Myocyte (in vitro differentiated cells): ENCODE results near the gene UBAP1L. TPM values are rescaled to one million over a fixed set of nuclear protein-coding genes. Genes with fewer than 3 reads are reported as not detected.
A peak's percentile ranks its signal among the peaks of the same experiment; 100 is the strongest.
"Not testable (repeated sequence)": the region's sequence is repeated elsewhere in the genome, so short reads cannot be mapped to it uniquely, and the experiment has no call there.

Source experiments
- DNase-seq: peaks from one replicate; pipeline ENCODE4 v3.0.0-alpha.2; 2012; ENCODE audit warnings: low read depth
- total RNA-seq: library from RNA; depleted of rRNA; stranded (reverse); fragments of >200 nt; gene quantifications from 2 replicates; pipeline ENCODE4 v1.2.3, GENCODE V29; 2014

Gene UBAP1L
- total RNA-seq, 1 donor from 2014 or later, result 1.6 TPM

DNA sequence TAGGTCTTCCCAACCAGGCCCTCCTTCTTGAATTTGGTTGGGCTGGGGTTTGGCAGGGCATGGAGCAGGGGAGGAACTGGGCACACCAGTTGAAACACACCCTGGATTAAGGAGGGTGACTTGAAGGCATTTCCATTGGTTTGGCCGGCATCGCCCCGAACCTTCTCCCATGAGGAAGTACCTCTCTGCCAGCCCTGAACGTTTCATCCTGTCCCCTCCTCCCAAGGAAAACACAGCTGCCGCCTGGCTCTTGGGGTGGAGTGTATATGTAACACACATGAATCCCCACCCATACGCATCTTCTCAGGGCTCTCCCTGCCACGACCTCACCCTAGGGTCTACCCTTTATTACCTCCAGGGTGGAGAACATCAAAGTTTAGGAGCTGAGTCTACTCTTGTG lies 14.6 kb downstream of the UBAP1L start:
- no peak for DNase-seq

DNA sequence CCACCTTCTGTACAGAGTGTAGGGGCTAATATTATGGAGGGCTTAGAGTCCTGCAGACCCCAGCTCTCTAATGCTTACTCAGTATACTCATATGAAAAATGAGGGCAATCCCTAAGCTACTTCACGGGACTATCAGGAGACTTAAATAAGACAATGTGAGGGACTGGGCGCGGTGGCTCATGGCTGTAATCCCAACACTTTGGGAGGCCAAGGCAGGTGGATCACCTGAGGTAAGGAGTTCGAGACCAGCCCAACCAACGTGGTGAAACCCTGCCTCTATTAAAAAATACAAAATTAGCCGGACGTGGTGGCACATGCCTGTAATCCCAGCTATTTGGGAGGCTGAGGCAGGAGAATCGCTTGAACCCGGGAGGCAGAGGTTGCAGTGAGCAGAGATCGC lies 15.2 kb downstream of the UBAP1L start:
- DNase-seq, result not testable (repeated sequence)

DNA sequence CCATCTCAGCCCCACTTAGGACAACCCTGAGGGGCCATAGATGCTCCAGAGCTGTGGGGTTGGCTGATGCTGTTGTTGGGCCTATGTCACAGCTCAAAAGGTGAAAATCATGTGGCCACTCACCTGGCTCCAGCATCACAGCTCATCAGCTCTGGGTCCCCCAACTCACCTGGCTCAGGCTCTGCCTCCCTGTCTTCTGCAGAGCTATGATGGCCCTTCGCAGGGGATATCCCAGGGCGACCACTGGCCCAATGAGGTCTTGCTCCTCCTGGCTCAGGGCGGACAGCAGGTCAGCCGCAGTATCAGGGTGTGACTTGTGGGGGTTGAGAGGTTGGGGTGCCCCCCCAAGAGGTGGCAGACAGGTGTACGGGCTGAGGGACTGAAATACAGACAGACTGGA lies 15.7 kb downstream of the UBAP1L start:
- no peak for DNase-seq

DNA sequence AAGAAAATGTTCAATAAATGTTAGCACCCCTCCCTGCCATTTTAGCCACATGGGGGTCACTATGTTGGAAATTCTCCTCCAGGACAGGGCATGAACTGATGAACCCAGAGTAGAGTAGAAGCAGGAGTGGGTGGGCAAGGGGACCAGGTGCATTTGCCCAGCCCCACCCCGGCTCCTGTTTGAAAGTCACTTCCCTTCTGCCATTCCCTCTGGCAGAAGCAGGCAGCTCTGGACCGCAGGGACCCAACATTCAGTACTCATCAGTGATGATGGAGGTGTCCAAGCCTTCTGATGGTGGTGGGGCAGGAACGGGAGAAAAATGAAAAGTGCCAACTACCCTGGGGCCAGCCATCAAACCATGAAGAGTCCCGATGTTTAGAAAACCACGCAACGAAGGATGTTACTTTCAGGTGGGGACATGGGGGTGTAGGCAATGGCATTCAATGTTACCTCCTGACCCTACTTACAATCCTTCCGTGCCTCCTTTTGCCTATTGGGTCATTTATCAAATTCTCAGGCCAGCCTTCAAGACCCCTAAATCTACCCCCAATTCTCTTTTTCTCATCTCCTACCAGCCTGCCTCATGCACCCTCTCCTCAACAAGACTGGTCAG lies 17.2 kb downstream of the UBAP1L start:
- DNase-seq, result no peak

DNA sequence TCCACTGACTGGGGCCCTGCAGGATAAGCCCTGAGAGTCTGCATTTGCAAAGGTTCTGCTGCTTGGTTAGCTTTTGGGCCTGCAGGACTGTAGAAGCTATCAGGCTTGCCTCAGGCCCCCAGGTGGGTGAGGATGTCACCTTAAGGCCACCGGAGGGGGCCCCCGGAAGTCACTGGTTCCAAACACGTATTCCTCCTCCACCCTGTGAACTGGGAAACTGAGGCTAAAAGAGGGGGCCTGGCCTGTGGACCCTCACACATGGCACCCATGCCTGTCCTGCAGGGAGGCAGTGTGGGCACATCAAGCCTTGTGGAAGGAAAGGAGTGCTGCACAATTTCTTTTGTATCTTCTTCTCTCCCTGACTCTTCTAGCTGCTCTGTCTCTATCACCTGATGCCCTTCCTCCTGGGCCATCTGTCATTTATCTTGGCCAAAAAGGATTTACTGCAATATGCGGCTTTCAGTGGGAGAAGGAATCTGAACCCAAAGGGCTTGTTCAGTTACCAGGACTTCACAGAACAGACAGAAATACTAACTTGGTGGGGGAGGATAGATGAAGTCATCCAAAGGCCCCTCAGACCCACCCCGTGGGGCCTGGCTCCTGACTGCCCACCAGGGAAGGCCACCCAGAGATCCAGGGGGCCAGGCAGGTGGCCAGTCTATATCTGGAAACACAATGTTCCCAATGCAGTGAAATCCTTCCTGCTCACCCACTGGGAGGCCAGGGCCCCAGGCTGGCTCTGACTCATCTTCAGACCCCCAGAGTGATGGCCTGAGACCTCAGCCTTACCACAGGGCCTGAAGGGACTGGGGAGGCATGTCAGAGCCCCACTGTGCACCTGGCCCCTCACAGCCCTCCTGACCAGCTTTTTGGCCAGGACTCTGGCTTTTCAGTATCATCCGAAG lies 18.3 kb downstream of the UBAP1L start:
- DNase-seq, result peak; percentile 7

DNA sequence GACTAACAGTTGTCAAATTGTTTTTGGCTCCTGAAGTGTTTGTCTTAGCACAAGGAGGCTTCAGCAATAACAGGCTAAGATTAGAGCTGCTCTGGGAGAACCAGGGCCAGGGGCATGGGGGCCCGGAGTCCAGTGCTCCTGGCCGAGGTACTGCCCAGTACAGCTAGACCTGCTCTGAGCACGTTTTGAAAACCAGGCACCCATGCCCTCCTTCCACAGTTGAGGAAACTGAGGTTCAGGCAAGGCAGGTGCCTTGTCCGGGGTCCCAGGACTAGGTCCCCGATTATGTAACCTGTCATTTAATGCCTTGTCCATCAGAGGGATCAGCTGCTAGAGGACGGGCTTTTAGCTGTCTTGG lies 19.3 kb downstream of the UBAP1L start:
- DNase-seq, result no peak

DNA sequence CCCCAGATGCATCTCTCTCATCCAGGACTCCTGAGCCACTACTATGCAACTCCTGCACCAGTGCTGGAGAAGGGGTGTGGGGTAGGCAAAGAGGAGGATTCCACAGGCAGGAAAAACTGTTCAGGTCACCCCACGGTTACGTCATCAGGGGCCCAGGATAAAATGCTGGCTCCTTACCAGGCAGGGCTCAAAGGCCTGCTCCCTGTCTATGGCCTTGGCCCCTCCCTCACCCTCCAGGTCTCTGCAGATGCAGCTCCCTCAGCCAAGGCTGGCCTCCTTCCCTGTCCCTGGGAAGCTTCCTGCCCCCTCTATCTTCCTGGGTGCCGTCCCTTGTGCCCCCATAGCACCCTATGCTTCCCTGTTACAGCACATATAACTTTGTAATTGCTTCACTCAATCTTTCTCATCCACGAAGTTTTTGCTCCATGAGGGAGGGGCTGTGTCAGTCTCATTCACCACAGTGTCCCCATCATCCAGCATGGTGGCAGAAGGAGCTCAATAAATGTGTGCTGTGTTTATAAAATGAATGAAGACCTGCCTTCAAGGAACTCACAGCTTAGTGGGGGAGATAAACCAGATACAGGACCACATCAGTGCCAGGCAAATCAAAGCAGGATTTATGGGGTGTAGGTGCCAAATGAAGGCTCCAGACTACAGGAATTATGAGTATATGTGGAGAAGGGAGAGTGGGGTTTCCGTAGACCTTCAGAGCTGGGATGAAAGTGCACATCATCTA lies 19.8 kb downstream of the UBAP1L start:
- no peak for DNase-seq

DNA sequence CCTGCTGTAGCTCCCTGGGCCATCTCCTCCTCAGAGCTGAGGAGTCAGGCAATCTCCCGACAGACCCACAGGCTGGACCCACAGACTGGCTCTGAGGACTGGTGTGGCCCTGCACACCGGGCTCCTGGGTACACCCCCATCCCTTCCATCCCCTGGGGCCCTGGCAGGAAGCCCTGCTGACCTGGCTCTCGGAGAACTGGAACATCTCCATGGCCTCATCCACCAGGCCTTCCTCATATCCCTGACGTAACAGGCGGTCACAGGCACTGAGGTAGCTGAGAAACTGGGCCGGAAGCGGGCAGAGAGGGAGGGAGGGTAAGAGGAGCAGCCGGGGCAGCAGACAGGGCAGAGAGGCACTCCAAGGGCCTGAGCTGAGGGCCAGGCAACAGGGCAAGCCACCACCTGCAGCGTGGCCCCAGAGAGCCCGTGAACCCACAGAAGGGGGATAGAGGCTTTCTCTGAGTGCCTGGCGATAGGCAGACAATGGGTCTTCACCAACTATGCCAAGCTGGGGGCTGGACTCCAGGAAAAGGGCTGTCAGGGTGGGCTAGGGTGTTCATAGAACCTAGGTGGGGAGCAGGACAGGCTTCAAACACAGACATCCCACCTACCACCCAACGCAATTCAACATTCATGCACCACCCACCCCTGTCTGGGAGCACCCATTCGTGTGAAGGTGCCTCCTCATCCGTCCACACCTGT lies 20.6 kb downstream of the UBAP1L start:
- no peak for DNase-seq

DNA sequence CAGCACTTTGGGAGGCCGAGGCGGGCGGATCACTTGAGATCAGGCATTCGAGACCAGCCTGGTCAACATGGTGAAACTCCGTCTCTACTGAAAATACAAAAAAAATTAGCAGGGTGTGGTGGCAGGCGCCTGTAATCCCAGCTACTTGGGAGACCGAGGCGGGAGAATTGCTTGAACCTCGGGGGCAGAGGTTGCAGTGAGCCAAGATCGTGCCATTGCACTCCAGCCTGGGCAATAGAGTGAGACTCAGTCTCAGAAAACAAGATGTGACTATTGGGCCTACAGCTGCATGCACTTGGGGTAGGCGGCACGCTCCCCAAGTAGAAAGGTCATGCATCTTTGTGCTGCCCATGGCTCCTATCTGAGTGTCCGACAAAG lies 21.2 kb downstream of the UBAP1L start:
- DNase-seq, result not testable (repeated sequence)

DNA sequence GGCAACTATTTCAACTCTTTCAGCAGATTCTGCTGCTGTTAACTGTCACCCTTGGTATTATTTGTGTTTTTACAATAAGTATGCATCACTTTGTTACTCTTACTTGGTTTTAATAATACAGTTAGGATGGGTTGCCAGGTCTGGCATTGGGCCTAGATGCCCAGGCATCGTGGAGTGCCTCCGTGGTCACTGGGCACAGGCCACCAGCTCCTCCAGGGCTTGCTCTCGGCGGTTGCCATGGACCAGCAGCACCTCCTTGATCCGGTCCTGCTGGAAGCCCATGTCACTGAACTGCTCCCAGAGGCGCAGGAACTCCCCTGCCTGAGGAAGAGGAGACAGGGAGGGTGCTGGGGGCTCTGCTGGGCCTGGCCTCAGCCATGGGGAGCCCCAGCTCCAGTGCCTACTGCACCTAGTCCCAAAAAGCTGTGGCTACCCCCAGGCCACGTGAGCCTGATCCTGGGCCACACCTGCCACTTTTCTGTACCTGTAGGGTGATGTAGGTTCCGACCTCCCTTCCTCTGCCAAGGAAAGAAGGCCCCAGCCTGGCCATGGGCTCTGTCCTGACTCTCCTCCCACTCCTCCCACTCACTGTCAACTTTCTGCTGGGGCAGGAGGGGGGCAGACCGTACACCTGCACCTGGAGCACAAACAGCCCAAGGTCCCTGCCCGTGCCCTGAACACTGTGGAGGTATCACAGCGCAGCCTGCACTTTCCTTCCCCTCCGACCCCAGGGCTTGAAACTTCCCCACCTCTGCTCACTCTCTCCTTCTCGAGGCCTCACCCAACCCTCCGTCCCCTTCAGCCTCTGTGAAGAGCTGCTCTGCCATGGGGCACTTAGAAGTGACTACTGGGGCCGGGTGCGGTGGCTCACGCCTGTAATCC lies 21.8 kb downstream of the UBAP1L start:
- DNase-seq, result no peak

DNA sequence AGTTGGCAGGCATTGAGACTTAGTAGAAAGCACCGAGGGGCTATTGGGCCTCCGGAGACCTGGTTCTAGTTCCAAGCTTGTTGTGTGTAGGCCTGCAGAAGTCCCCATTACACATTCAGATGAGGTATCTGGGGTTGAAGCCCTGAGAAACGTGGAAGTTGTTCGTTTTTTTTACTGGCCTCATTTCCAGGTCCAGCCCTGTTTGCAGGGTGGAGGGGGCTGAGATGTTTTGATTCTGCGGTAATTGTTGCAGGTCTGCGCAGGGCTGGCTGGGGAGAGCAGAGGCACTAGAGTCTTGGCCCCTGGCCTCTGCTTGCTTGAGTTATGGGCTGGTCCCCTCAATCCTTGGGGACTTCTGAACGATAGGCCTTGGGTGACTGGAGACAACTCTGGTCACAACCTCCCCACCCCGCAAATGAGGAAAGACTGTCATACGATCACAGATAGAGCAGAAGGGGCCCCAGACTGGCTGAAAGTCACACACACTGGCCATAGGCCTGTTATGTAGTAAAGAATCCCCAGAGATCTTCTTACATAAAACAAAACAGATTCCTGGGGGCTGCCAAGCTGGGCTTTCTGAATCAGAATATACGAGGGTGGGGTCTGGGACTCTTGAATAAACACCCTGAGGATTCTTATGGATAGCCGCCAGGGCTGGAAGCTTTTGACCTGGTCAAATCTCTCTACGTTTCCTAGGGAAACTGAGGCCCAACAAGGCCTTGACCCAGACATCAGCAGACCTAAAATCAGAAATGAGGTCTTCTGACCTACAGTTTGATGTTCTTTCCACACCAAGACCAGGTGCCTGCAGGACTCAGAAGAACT lies 22.8 kb downstream of the UBAP1L start:
- no peak for DNase-seq

DNA sequence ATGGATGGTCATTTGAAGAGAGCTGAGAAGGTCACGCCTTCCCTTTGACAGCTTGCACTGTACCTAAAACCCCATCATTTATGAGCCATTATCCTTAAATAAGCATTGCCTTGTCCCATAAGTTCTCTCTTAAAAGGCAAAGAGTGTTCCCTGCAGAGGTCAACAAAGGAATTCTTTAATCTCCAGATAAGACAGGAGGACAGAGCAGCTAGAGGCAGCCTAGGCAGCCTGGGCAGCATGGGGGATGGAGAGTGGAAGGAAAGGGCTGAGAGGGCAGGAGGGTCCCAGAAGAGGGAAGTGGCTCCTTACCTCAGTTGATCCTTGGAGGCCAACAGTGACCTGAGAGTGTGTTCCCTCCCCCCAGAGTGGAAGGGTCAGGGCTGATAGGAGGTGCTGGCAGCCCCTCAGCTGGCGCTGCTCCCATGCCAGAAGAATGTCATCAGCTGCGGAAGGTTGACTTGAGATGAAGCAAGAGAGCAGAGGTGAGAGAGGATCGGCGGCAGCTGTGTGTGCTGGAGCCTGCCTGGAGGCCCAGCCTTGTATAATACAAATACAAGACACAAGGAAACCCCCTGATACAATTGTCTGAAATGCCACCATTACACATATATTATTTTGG lies 25.7 kb downstream of the UBAP1L start:
- DNase-seq, result no peak

DNA sequence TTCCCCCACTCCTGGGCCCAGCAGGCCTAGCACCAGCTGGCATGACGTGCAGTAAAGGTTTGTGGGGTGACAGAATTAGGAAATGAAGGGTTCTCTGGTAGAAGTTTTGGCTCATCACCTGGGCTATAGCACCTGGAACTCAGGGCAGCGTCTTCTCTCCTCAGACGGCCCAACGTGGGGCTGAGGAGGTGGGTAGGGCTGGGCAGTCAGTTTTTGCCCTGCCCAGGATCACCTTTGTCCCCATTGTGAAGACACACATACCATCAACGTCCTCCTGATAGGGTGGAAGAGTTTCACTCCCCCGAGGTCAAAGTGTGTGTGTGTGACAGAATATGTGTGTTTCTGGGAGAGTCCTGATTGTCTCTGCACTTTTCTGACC lies 26.4 kb downstream of the UBAP1L start:
- DNase-seq, result no peak

DNA sequence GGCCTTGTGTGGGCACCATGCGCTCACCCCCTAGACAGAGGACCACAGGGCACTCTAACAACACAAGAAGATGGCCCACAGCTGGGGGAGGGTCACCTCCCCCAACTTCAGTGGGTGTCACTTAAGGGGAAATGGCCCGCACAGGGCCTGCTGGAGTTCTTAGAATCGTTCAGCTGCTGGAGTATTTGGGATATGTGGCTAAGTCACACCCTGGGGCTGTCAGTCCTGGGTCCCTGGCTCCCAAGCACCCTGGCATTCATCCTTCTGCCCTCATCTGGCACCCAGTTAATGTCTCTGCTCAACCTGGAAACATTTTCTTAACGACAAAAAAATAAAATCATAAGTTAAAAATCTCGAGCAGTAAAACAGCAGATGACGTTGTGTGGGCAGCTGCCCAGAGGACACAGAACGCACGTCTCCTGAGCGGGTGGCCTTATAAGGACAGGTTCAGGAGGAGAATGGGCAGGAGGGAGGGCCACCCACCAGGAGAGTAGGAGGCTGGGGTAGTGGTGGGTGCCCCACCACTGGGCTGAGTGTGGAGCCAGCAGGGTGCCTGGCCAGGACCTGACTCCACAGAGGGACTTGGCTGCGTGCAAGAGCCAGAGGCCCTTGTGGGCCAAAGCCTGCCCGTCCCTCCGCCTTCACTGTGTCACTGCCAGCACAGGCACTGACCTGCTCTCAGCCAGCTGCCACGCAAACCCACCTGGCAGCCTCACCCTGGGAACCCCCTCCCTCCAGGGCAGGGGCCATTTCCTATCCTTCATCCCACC lies 26.9 kb downstream of the UBAP1L start:
- DNase-seq, result no peak

DNA sequence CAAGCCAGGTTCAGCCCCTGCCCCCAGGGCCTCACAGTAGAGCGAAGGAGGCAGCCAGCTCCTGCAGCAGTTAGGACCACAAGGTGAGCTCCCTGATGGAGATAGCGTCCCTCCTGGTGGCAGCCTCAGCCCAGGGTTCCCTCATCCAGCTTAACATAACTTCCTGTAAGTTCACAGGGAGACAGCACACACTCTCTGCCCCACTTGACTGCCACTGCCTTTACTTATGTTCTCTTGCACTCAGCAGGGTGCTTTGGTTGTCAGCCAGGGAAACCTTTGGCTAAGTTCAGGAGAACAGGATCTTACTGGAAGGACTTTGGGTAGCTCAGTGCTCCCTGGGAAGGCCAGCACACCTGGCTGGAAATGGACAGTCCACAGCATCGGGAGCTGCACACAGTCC lies 27.6 kb downstream of the UBAP1L start:
- DNase-seq, result no peak

DNA sequence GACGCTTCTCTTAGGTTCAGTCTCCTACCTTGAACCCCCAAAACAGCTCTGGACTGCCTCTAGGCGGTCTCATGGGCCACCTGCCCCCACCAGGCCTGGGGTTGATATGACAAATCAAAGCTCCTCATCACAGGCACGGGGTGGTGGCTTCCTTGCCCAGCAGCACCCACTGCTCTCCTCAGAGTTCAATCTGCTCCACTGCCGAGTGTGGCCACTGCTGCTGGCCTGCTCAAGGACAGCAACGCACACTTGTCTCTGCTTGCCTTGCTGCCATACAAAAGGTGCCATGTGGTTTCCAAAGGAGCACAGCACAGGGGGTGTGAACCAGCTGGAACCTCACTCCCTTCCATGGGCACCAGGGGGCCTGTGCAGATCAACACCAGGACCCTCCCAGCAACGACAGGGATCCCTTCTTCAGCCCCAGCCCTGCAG lies 28.3 kb downstream of the UBAP1L start:
- no peak for DNase-seq

DNA sequence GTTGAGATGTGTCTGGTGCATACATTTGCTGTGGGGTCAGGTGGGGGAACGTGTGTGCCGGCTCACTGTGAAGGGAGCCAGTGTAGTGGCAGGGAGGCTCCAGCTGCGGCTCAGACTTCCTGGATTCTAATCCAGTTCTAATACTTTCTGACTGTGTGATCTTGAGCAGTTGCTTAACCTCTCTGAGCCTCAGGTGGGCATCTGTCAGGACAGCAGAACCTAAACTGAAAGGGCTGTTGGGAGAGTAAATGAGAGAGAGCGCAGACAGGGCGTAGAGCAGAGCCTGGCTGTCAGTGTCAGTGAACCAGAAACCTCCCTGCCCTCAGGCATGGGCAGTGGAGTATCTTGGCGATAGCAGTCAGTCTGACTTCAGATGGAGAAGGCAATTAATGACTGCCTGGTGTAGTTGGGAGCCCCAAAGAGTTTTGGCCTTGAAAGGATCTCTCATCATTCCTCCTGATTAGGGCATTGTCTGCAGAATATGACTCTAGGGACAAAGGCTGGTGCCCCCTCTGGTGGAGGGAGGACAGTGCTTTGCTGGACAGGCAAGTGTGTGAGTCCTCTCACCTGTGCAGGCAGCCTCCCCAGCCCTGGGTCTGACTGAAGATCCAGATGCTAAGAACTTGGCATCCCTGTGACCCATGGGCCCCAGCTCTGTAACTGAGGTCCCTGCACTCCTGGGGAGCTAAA lies 28.9 kb downstream of the UBAP1L start:
- no peak for DNase-seq

DNA sequence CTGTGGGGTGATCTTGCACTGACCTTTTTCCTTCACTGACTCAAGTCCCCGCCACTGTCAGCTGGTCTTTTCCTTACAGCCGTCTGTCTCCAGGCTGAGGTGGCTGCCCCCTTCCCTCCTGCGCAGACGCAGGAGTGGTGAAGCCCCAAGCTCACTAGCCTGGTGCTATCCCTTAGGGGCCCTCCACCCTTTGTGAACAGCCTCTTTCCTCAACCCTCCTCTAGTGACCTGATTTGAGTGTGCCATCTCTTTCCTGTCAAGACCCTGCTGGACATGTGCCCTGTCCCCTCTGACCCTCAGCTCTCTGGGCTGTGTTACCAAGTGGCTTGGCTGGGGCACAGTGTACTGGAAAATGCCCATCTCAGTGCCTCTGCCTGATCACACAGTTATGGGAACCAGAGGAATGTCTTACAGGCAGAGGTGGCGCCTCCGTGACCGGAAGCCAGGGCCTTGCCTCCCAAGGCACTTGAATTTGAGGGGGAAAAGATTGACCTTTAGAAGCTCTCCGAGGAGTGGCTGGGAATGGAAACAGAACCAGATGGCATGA lies 29.7 kb downstream of the UBAP1L start:
- DNase-seq, result no peak
